IMR-90 (cell line): ENCODE results near the gene C13orf46. TPM values are rescaled to one million over a fixed set of nuclear protein-coding genes. Genes with fewer than 3 reads are reported as not detected.

Experiments
- ATAC-seq: fragments of 200-7000 bp; cut with Tn5 transposase; 2 replicates; pipeline ENCODE4 v1.9.1; 2020; ENCODE audit warnings: low read depth, mild to moderate bottlenecking, moderate library complexity
- BruUV-seq: library from RNA; stranded (reverse); fragments of 400-500 nt; replicated peaks from 2 replicates; lab custom pipeline; 2021; lab: Mats Ljungman, UMichigan
- CTCF ChIA-PET: fragments of 300-600 bp; formaldehyde crosslinking; extraction: SDS; loops from one replicate; lab custom pipeline; 2021; ENCODE audit warnings: antibody characterized with exemption; lab: Yijun Ruan, JAX
- POLR2A ChIA-PET: fragments of 300-600 bp; sonication (Branson Sonifier 250); formaldehyde crosslinking; loops from one replicate; lab custom pipeline; 2022; ENCODE audit warnings: antibody characterized with exemption; ENCODE audit not compliant: unreplicated experiment; lab: Charles Lee
- DNase-seq: peaks from one replicate; pipeline ENCODE4 v3.0.0; 2013
- H2AFZ ChIP-seq: replicated peaks from 2 replicates; pipeline ENCODE3; 2013; ENCODE audit warnings: low read length, mild to moderate bottlenecking; ENCODE audit not compliant: poor library complexity
- H2AK5ac ChIP-seq: 2 replicates; pipeline ENCODE4 v1.6.1; 2013; ENCODE audit warnings: low read depth, low read length, inconsistent platforms
- H2AK9ac ChIP-seq: replicated peaks from 2 replicates; pipeline ENCODE3; 2013; ENCODE audit warnings: mild to moderate bottlenecking, low read depth, low read length, moderate library complexity; ENCODE audit not compliant: poor library complexity
- H2BK120ac ChIP-seq: 2 replicates; pipeline ENCODE4 v1.6.1; 2013; ENCODE audit warnings: low read depth, low read length, inconsistent platforms
- H2BK15ac ChIP-seq: 3 replicates; pipeline ENCODE4 v1.6.1; 2013; ENCODE audit warnings: low read depth, low read length, inconsistent platforms
- H2BK20ac ChIP-seq: 2 replicates; pipeline ENCODE4 v1.6.1; 2013; ENCODE audit warnings: low read depth, mild to moderate bottlenecking, inconsistent platforms, low read length, moderate library complexity
- H2BK5ac ChIP-seq: 2 replicates; pipeline ENCODE4 v1.6.1; 2013; ENCODE audit warnings: mild to moderate bottlenecking, low read depth, low read length, inconsistent platforms; ENCODE audit not compliant: poor library complexity, severe bottlenecking
- H3K14ac ChIP-seq: replicated peaks from 2 replicates; pipeline ENCODE4 v1.6.1; 2013; ENCODE audit warnings: low read depth, low read length, inconsistent platforms
- H3K18ac ChIP-seq: 2 replicates; pipeline ENCODE4 v1.6.1; 2013; ENCODE audit warnings: low read depth, low read length, control low read depth
- H3K23ac ChIP-seq: 2 replicates; pipeline ENCODE4 v1.6.1; 2013; ENCODE audit warnings: low read depth, low read length, inconsistent platforms
- H3K27ac ChIP-seq: 2 replicates; pipeline ENCODE4 v1.5.1; 2013; ENCODE audit warnings: mild to moderate bottlenecking, control low read depth, low read length; ENCODE audit not compliant: insufficient read depth
- H3K27me3 ChIP-seq: 2 replicates; pipeline ENCODE4 v1.6.1; 2013; ENCODE audit warnings: low read length; ENCODE audit not compliant: control insufficient read depth, insufficient read depth
- H3K36me3 ChIP-seq: 2 replicates; pipeline ENCODE4 v1.6.1; 2013; ENCODE audit warnings: low read length, mixed read lengths; ENCODE audit not compliant: control insufficient read depth, insufficient read depth
- H3K4ac ChIP-seq: 2 replicates; pipeline ENCODE4 v1.6.1; 2013; ENCODE audit warnings: low read depth, low read length, inconsistent platforms
- H3K4me1 ChIP-seq: 2 replicates; pipeline ENCODE4 v1.6.1; 2013; ENCODE audit warnings: low read length, mixed read lengths; ENCODE audit not compliant: control insufficient read depth, insufficient read depth
- H3K4me2 ChIP-seq: 2 replicates; pipeline ENCODE4 v1.6.1; 2013; ENCODE audit warnings: low read depth, mild to moderate bottlenecking, control low read depth, low read length, moderate library complexity
- H3K4me3 ChIP-seq: 2 replicates; pipeline ENCODE4 v1.5.1; 2013; ENCODE audit warnings: low read depth, mild to moderate bottlenecking, control low read depth, low read length, moderate library complexity; ENCODE audit not compliant: insufficient read depth
- H3K56ac ChIP-seq: 2 replicates; pipeline ENCODE4 v1.6.1; 2013; ENCODE audit warnings: low read length, inconsistent platforms; ENCODE audit not compliant: insufficient read depth; ENCODE audit errors: extremely low read depth
- H3K79me1 ChIP-seq, 2 experiments: 2 replicates each; pipeline ENCODE4 v1.6.1; 2013; ENCODE audit warnings: low read length in 2 of 2, inconsistent platforms in 1 of 2, low read depth in 1 of 2
- H3K9ac ChIP-seq: 2 replicates; pipeline ENCODE4 v1.6.1; 2013; ENCODE audit warnings: low read depth, low read length, control low read depth
- H3K9me1 ChIP-seq: 2 replicates; pipeline ENCODE4 v1.6.1; 2013; ENCODE audit warnings: low read length, inconsistent platforms; ENCODE audit not compliant: insufficient read depth
- H3K9me3 ChIP-seq: 2 replicates; pipeline ENCODE4 v1.6.1; 2013; ENCODE audit warnings: low read length; ENCODE audit not compliant: control insufficient read depth, insufficient read depth
- H4K20me1 ChIP-seq: 2 replicates; pipeline ENCODE4 v1.6.1; 2013; ENCODE audit warnings: low read length, inconsistent platforms; ENCODE audit not compliant: insufficient read depth
- H4K5ac ChIP-seq: 2 replicates; pipeline ENCODE4 v1.6.1; 2013; ENCODE audit warnings: mild to moderate bottlenecking, low read depth, low read length, control low read depth
- H4K8ac ChIP-seq, 2 experiments: 2 replicates each; pipeline ENCODE4 v1.6.1; 2013; ENCODE audit warnings: low read depth in 2 of 2, low read length in 2 of 2, control low read depth in 1 of 2, inconsistent platforms in 1 of 2
- H4K91ac ChIP-seq: 2 replicates; pipeline ENCODE4 v1.6.1; 2013; ENCODE audit warnings: low read depth, low read length, inconsistent platforms; ENCODE audit not compliant: insufficient read depth
- BHLHE40 ChIP-seq: fragments of 150-350 bp; IDR thresholded peaks from 2 replicates; pipeline ENCODE4 v1.6.1; 2016; ENCODE audit warnings: mild to moderate bottlenecking, low read depth, low read length
- CEBPB ChIP-seq: IDR thresholded peaks from 2 replicates; pipeline ENCODE4 v1.6.1; 2012; ENCODE audit warnings: low read depth, low read length, improper control_type of control experiment
- CHD1 ChIP-seq: IDR thresholded peaks from 2 replicates; pipeline ENCODE4 v1.6.1; 2012; ENCODE audit warnings: low read depth, low read length, improper control_type of control experiment
- CTCF ChIP-seq: conservative IDR thresholded peaks from 2 replicates; pipeline ENCODE4 v1.5.1; 2012; ENCODE audit warnings: mild to moderate bottlenecking, low read depth, low read length, improper control_type of control experiment
- FOS ChIP-seq: fragments of 150-350 bp; IDR thresholded peaks from 2 replicates; pipeline ENCODE4 v1.6.1; 2016; ENCODE audit warnings: low read depth, low read length
- MAFK ChIP-seq: IDR thresholded peaks from 2 replicates; pipeline ENCODE4 v1.6.1; 2012; ENCODE audit warnings: low read depth, low read length, improper control_type of control experiment
- MAZ ChIP-seq: IDR thresholded peaks from 2 replicates; pipeline ENCODE4 v1.6.1; 2012; ENCODE audit warnings: low read depth, mild to moderate bottlenecking, low read length, improper control_type of control experiment, moderate library complexity, borderline replicate concordance
- MXI1 ChIP-seq: IDR thresholded peaks from 2 replicates; pipeline ENCODE4 v1.6.1; 2012; ENCODE audit warnings: low read depth, mild to moderate bottlenecking, low read length, moderate library complexity, borderline replicate concordance
- NFE2L2 ChIP-seq: fragments of 150-350 bp; IDR thresholded peaks from 2 replicates; pipeline ENCODE4 v1.6.1; 2016; ENCODE audit warnings: low read depth, mild to moderate bottlenecking, low read length
- POLR2A ChIP-seq: IDR thresholded peaks from 2 replicates; pipeline ENCODE4 v1.6.1; 2012; ENCODE audit warnings: mild to moderate bottlenecking, low read depth, low read length
- RAD21 ChIP-seq: IDR thresholded peaks from 2 replicates; pipeline ENCODE4 v1.6.1; 2012; ENCODE audit warnings: low read length, improper control_type of control experiment
- RCOR1 ChIP-seq: IDR thresholded peaks from 2 replicates; pipeline ENCODE4 v1.6.1; 2012; ENCODE audit warnings: mild to moderate bottlenecking, low read length, improper control_type of control experiment; ENCODE audit not compliant: insufficient replicate concordance
- RFX5 ChIP-seq: IDR thresholded peaks from 2 replicates; pipeline ENCODE4 v1.8.0; 2012; ENCODE audit warnings: low read depth, mild to moderate bottlenecking, low read length, moderate library complexity
- WGBS, 2 experiments: methylation state at CpG; one replicate each; pipeline versions ENCODE4 v1.1.5 to v1.1.7; 2013; ENCODE audit warnings: missing lambda C conversion rate in 2 of 2; ENCODE audit not compliant: insufficient read length in 1 of 2; ENCODE audit errors: extremely low coverage in 2 of 2; 5-methylcytosine and 5-hydroxymethylcytosine counted together
- dilution Hi-C: fragments of 300-500 bp; cut with HindIII; formaldehyde crosslinking; loops from one replicate; pipeline ENCODE4 v1.14.3; 2018; ENCODE audit warnings: low sequenced_read_pairs; ENCODE audit not compliant: unreplicated experiment
- in situ Hi-C: fragments of 300-500 bp; cut with MboI; formaldehyde crosslinking; loops from 3 replicates; pipeline ENCODE4 v1.14.3; 2019; ENCODE audit warnings: low sequenced_read_pairs, inconsistent platforms, mixed read lengths
- intact Hi-C: fragments of 100-400 bp; cut with micrococcal nuclease; formaldehyde crosslinking; loops from 2 replicates; pipeline ENCODE4 v1.10.0; 2022
- polyA plus RNA-seq, 3 experiments: library from polyadenylated mRNA; depleted of rRNA; stranded (reverse); fragments of >200 nt; gene quantifications; 2 replicates each; pipeline ENCODE4 v1.2.3, GENCODE V29; 2012; ENCODE audit warnings: low replicate concordance in 1 of 3
- total RNA-seq: library from RNA; depleted of rRNA; stranded (reverse); fragments of >200 nt; gene quantifications from 2 replicates; pipeline ENCODE4 v1.2.3, GENCODE V29; 2012
- TF ChIP-seq, protein P1 (sequence below): fragments of 150-350 bp; IDR thresholded peaks from 2 replicates; pipeline ENCODE4 v1.6.1; 2016; ENCODE audit warnings: low read depth, mild to moderate bottlenecking, low read length, moderate library complexity, borderline replicate concordance
- TF ChIP-seq, protein P2 (sequence below): fragments of 150-350 bp; IDR thresholded peaks from 2 replicates; pipeline ENCODE4 v1.6.1; 2017; ENCODE audit warnings: mild to moderate bottlenecking, antibody characterized with exemption, low read length, low read depth

The C13orf46 gene
- total and polyA plus RNA-seq, 2 of the 4 experiments (the other 2 are of a cell fraction) = under 0.01 to 2.1 TPM

- Histone ChIP-seq H3K4me3 (no peak overlapping the region), H3K27ac (no peak overlapping the region), H2BK120ac (no peak overlapping the region), H4K8ac (no peak overlapping the region), H2BK15ac (no peak overlapping the region; the same call in 2 of the 3 replicates), H2AFZ (no peak overlapping the region), H4K91ac (no peak overlapping the region), H3K36me3 (no peaks in the 10 kb centered on the region), H3K9me1 (peaks cover 7% of the 10 kb centered on the region), H3K14ac (no peak overlapping the region), H3K4me1 (peaks cover 17% of the 10 kb centered on the region), H3K27me3 (no peaks in the 10 kb centered on the region), H3K4me2 (no peak overlapping the region), H3K18ac (no peak overlapping the region), H4K20me1 (no peaks in the 10 kb centered on the region), H2AK9ac (no peak overlapping the region), H3K9ac (no peak overlapping the region), H3K9me3 (no peaks in the 10 kb centered on the region), H2BK5ac (no peak overlapping the region), H3K79me1 (peaks cover 0 to 50% of the 10 kb centered on the region in 2 experiments; a peak in 2 of 4 replicates), H3K23ac (no peak overlapping the region), H2AK5ac (no peak overlapping the region; the same call in 1 of the 2 replicates), H4K5ac (no peak overlapping the region), H2BK20ac (no peak overlapping the region), H3K4ac (no peak overlapping the region), H3K56ac (no peak overlapping the region)
- DNase-seq (no peak), ATAC-seq (no peak)
- dilution Hi-C loops (no loop called here), in situ Hi-C loops (no loop called here), intact Hi-C loops (no loop called here)
- POLR2A ChIA-PET = no interaction called here
- BruUV-seq = no TSS peak
- TF ChIP-seq BHLHE40 (no peak), MAFK (no peak), MXI1 (no peak), CTCF (no peak), POLR2A (no peak), CEBPB (no peak), RCOR1 (no peak), RFX5 (no peak), FOS (no peak), RAD21 (no peak), NFE2L2 (no peak), CHD1 (no peak), MAZ (no peak)
- TF ChIP-seq, protein P1, sequence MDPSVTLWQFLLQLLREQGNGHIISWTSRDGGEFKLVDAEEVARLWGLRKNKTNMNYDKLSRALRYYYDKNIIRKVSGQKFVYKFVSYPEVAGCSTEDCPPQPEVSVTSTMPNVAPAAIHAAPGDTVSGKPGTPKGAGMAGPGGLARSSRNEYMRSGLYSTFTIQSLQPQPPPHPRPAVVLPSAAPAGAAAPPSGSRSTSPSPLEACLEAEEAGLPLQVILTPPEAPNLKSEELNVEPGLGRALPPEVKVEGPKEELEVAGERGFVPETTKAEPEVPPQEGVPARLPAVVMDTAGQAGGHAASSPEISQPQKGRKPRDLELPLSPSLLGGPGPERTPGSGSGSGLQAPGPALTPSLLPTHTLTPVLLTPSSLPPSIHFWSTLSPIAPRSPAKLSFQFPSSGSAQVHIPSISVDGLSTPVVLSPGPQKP = no peak
- TF ChIP-seq, protein P2, sequence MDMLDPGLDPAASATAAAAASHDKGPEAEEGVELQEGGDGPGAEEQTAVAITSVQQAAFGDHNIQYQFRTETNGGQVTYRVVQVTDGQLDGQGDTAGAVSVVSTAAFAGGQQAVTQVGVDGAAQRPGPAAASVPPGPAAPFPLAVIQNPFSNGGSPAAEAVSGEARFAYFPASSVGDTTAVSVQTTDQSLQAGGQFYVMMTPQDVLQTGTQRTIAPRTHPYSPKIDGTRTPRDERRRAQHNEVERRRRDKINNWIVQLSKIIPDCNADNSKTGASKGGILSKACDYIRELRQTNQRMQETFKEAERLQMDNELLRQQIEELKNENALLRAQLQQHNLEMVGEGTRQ = no peak
- WGBS, 2 experiments = 89% methylated on average over 12 of the region's 22 CpGs; no CpG with 5 or more reads in 1 of the 2 experiments
- CTCF ChIA-PET = no interaction called here
These were observed 40.0 kb downstream of the C13orf46 start for GRCh38 chr13:113933901-113934300.
